Activated CD8-positive, alpha-beta memory T cell treated with anti-CD3 and anti-CD28 coated beads for 24 hours (primary cell): ENCODE measurements around the gene TLE2.

Source experiments
- DNase-seq: peaks from one replicate; pipeline ENCODE4 v3.0.0-alpha.2; 2020

TLE2 gene

DNA sequence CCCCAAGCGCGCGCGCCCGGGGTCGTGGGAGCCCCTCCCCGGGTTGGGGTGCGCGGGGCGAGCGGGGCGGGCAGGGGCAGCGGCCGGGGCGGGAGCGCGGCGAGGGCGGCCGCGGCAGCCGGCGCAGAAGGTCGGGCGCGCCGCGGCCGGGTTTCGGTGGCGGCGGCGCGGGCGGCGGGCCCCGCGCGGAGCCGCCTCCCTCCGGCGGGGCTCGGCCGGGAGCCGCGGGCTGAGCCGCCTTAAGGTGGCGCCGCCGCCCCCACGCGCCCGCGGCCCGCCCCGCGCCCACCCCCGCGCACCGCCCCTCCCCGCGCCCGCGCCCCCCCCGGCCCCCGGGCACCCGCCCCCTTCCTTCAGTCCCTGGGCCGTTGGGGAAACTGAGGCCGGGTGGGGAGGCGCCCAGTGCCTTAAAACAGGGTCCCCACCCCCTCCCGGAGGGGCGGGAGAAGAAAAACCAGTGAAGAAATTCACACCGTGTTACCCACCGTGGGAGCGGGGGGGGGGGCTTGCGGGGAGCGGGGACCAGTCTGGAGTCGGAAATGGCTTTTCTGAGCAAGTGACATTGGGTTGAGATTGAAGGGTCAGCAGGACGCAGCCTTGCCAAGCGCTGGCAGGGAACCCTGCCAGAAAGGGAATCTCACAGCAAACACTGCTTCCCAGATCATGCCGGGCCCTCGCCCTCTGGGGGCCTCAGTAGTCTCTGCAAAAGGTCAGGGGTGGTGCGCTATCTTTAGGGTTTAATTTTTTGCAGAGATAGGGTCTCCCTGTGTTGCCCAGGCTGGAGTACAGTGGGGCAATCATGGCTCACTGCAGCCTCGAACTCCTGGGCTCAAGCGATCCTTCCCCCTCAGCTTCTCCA lies at the start of gene TLE2:
TLE2 (minus strand) TSS at position 216 of the 859 bp plus-strand sequence. CDS start 376 bp downstream, outside the sequence.
- no peak for DNase-seq

DNA sequence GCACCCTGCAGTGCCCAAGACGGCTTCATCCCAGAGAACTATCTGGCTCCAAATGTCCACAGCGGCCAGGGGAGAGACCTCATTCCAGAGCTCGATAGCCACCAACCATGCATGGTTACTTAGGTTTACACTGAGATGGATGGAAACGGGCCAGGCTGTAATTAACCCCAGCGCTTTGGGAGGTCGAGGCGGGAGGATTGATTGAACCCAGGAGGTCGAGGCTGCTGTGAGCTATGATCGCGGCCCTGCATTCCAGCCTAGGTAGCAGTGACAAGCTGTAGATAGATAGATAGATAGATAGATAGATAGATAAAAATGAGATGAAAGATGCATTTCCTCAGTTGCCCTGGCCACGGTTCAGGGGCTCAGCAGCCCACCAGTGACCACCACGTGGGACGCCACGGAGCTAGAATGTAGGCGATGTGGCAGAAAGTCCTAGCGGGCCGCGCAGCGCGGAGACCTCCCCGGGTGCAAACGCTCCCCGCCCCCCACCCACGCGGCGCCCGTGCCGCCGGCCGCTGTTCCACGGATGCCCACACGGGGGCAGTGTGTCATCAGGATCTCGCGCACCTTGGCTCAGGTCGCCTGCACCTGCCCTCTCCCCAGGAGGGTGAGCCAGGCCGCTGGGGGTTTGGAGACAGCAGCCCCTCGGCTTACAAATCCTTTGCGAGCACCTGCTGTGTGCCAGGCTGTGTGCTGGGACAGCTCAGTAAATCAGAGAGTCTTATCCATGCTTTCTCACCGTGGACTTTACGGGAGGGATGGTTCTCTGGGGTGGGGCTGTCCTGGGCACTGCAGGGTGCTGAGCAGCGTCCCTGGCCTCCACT lies 46.7 kb upstream of the TLE2 start:
- DNase-seq = peak; percentile 96

DNA sequence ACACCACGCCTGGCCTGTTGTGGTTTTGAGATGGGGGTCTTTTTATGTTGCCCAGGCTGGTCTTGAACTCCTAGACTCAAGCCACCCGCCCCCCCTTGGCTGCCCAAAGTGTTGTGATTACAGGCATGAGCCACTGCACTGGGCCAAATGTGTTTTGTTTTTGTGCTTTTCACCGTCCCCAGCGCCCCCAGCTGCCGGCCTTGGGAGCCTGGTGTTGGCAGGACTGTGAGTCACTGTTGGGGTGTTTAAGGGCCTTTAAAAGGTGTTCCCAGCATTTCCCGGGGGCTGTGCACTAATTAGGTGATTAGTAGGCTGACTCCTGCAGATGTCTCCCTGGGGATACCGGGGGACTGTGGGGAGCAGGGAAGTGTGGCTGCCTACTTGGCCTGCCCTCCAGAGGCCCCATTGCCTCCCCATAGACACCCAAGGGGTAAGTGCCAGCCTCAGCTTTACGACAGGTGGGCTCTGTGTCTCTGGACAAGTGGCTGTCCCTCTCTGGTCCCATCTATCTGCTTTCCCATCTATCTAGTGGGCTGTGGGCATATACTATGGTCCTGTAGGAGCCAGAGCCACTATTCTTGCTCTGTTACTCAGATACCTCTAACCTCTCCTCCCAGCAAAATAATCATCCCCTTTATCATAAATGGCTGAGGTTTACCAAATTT lies 45.0 kb upstream of the TLE2 start:
- no peak for DNase-seq

DNA sequence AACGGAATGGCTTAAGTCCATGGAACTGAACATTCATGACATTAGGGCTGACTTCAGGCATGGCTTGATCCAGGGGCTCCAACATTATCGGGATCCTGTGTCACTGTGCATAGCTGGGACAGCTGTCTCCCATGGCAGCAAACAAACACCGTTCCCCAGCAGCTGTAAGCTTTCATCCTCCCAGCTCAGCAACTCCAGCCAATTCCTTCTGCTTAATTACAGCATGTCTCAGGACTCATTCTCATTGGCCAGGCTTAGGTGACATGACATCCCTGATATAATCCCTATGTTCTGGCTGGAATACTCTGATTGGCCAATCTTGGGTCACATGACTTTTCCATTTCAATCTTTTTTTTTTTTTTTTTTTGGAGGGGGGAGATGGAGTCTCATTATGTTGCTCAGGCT lies 44.1 kb upstream of the TLE2 start:
- DNase-seq = no peak

DNA sequence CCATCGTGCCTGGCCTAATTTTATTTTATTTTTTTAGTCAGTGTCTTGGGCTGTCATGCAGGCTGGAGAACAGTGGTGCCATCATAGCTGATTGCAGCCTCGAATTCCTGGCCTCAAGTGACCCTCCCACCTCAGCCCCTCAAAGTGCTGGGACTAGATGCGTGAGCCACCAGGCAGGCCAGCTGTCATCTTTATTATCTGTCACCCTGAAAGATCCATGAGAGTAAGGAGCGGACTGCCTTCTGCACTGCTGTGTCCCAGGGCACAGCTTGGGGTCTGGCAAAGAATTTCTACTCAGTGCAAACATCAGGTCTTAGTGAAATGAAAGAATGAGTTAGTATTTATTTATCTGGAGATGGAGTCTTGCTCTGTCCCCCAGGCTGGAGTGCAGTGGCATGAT lies 42.7 kb upstream of the TLE2 start:
- no peak for DNase-seq

DNA sequence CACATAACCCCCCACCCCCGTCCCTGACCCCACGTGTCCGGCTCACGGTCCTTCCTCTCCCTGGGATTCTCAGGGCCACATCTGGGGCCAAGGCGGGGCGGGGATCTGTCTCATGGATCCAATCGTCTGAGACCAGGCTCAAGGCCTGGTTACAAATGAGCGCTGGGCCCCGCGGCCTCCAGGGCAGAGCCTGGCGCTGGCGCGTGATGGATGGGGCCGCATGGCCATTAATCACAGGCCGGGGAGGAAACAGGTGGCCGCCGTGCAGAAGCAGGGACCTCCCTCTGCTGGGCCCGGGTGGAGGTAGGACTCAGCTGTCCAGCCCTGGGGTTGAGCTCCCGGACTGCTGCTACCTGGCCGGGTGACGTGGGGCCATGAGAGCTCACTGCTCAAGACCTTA lies 39.0 kb upstream of the TLE2 start:
- no peak for DNase-seq

DNA sequence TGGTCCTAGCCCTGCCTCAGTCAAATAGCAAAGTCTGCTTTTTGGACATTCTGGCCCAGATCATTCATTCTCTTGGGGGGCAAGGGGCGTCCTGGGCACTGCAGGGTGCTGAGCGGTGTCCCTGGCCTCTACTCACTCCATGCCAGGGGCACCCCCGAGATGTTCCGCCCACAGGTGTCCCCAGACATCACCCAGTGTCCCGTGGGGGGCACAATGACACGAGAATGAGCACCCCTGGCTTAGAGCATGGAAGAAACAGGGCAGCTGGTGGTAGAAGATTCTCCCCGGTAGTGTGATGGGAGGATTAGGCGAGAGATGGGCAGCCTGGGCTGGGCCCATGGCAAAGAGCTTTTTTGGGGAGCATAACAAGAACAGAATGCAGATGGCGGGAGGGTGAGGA lies 38.5 kb upstream of the TLE2 start:
- no peak for DNase-seq

DNA sequence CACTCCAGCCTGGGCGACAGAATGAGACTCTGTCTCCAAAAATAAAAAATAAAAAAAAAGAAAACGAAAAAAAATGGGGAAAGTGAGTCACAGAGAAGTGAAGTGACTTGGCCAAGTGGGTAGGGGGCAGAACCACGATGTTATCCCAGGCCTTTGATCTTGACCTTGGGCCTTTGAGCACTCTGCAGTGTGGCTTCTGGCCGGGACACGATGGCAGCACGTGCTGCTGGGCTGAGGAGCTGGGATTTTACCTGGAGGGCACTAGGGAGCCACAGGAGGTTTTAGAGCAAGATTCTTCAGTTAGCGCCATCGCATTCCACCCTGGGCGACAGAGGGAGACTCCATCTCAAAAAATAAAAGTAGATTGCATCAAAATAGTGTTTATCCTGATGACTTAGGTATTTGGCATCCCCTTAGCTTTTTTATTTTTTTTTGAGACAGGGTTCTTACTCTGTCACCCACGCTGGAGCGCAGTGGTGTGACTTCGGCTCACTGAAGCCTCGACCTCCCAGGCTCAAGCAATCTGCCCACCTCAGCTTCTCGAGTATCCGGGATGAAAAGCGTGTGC lies 37.5 kb upstream of the TLE2 start:
- no peak for DNase-seq

DNA sequence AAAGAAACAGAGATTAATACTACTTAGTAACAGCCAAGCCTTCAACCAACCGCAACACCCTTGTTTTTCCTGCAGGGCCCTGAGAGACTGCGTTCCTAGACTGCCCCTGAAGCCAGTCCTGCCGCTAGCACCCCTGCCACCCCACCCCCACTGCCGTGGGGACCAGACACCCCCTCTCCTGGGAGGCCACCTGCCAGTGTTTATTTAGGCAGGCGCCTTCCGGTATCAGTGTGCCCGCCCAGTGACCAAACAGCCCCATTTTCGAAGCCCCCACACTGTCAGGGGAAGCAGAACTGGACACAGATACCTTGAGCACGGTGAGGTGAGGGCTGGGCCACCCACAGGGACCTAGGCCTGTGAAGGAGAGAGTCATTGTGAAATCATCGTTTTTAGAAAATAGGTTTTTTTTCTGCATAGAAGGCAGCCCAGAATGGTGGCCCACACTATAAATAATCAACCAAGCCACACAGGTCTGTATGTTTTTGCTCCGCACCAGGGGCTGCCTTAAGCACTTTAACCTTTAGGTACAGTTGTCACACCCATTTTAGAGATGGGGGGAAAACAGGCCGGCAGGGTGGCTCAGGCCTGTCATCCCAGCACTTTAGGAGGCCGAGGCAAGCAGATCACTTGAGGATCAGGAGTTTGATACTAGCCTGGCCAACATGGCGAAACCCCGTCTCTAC lies 36.7 kb upstream of the TLE2 start:
- no peak for DNase-seq

DNA sequence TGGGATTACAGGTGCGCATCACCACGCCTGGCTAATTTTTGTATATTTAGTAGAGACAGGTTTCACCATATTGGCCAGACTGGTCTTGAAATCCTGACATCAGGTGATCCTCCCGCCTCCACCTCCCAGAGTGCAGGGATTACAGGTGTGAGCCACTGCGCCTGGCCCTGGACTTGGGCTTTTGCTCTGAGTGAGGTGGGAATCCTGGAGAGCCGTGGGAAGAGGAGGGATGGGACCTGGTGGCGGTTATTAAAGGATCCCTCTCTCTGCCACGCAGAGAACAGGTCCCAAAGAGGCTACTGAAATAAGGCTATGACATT lies 34.9 kb upstream of the TLE2 start:
- no peak for DNase-seq

DNA sequence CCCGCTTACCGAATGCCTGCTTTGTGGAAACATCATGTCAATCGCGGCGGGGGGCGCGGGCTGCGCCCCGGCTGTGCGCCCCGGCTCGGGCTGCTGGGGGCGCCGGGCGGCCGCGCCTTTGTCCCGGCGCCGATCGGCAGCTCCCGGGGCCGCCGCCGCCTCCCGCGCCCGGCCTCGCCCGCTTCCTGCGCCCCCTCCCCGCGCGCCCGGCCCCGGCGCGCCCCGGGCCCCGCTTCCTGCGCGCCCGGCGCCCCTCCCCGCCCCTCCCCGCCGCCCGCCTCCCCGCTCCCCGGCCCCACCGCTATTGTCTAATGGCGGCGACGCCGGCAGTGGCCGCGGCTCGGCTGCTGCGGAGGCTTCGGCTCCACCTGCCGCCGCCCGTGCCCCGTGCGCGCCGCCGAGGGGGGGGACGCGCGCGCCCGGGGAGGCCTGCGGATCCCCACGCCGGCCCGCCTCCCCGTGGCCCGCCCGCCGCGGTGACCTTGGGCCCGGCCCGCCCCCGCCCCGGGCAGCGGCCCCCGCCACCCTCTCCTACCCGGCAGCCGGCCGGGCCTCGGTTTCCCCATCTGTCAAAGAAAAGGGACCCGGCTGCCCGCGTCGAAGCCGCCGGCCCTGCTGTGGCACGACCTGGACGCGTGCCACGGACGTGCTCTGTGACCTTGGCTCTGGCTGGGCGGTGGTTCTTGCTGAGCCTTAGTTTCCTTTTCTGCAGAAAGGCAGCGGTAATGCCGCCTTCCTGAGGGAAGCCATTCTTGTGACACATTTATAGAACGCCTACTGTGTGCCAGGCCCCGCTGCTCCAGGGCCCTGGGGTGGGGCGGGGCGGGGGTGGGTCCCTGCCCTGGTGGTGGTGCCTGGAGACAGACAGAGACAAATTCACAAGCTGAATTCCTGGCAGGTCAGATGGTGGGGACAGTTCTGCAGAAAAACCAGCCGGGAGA lies 33.4 kb upstream of the TLE2 start, which contains the start of gene TLE5:
TLE5 (minus strand) TSS at position 331 of the 941 bp plus-strand sequence; CDS start at position 36, 295 bp downstream.
- DNase-seq = peak; percentile 88

DNA sequence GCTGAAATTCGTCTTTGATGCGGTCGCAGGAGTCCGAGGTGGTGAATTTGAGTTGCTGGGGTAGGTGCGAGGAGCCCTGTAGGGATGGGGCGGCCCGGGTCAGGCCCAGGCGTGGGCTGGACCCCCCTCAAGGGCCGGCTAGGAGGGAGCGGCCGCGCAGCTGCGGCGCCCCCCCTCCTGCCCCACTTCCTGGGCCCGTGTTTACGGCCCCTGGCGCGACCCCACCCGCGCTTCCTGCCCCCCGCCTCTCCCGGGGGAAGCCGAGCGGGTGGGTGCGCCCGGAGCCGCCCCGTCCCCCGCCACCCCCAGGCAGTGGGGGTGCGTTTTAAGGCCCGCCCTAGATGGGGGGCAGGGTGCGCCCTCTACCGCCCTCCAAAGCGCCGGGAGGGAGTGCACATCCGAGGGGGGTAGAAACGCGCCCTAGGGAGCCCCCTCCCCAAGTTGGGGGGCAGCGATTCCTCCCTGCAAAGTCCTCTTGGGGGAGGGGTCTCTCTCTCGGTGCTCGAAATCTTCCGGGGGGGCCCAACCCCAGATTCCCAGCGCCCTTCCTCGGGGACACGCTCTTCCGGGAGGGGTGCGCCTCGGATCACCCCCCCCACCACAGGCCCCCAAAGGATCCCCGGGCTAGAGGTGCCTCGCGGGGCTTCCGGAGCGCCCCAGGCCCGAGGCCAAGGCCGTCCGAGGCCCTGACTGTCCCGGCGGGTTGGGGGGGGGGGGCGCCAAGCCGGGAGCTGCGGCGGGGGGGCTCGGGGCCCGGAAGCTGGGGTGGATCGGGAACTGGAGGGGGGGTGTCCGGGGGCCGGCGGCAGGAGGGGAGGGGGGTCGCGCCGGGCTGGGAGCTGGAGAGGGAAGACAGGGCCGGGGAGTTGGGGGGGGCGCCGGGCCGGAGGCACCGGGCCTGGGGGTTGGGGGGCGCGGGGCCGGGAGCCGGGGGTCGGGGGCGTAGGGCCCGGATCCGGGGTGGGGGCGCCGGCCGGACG lies 32.4 kb upstream of the TLE2 start:
- DNase-seq = peak; percentile 82

DNA sequence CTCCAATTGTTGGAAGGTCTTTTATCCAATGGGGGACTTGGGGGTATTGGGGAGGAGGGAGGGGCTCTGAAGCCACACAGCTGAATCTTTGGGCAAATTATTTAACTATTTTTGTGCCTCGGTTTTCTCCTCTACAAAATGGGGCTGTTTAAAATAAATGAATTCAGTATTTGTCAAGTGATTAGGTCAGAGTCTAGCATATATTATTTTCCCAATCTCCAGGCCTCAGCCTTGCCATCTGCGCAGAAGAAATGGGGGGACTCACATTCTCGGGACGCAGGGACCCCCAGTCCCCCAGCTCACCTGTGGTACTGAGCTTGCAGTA lies 31.7 kb upstream of the TLE2 start:
- no peak for DNase-seq

DNA sequence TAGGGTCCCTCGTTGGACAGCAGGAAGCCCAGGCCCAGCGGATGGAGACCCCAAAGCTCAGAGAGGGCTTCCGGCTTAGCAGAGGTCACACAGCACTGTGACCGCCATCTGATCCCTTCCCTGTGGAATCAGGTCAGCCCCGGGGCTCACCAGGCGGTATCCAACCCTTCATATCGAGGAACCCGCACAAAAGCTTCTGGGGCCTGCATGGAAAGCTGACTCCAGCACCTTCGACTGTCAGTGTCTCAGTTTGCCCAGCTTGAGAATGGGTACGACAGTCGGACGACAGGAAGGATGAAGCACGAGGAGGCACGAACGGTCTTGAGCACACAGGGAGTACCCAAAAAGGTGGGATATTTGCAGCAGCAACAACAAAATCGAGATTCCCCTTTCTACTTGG lies 30.6 kb upstream of the TLE2 start:
- DNase-seq = no peak

DNA sequence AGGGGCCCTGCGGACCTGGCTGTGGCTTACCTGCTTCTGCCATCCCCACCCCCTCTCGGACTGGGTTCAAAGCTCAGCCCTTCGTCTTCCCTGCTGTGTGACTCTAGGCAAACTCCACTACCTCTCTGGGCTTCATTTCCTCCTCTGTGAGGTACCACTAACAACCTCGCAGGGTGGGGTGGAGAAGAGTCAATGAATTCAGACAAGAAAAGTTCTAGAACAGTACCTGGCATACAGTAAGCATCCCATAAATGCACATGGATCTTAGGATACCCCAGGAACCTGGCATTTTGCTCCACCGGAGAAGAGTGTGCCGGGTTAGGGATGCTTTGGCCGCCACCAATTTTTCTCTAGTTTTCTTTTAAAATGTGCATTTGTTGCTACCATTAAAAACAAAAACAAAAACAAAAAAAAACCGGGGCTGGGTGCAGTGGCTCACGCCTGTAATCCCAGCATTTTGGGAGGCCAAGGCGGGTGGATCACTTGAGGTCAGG lies 29.8 kb upstream of the TLE2 start:
- DNase-seq = no peak

DNA sequence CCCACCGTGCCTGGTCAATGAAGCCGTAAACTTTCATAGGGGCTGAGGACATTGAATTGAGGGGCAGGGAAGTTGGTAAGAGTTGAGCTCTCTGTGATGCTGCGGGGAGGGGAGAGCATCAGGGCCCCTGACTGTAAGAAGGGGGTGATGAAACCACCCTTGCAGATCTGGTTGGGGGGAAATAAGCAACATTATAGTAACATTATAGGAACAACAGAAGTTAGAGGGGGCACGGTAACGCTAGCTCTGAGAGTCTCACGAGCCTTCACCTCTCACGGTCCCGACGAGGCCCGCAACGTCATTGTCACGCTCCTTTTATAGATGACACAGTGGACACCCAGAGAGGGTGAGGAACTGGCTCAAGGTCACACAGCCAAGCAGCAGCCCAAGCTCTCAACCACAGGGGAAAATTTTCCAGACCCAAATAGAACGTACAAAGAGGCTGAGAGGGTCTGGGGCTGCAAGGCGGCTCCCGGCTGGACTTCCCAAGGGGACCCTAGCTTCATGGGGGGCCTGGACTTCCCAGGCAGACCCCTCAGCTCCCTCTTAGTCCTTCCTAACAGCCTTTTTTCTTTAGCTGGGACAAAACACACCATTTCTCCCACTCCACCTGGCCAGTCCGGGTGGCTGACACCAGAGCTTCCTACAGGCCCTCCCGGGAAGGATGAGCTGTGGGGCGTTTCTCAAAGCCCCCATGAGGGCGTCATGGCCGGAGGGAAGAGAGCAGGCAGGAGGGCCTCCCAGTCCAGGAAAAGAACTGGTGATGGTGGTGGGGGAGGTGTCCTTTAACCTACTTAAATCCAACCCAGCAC lies 29.1 kb upstream of the TLE2 start:
- DNase-seq = no peak

DNA sequence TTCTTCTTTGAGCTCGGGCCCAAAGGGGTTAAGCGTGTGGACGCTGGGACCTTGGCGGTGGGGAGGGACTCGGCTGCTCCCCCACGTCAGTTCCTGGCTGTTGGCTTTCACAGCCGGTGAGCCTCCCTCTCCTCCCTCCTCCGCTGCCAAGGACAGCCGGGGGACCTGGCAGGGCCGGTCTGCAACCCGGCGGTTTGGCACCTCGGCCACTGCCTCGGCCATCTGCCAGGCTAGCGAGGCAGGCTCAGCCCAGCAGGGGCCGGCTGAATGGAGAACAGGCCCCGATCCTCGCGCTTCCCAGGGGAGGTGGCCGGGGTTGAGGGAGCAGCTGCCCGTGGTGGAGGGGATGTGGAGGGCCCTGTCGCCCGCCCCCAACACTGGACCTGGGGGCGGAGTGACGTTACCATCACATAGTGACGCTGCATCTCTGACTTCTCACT lies 28.2 kb upstream of the TLE2 start:
- DNase-seq = no peak

DNA sequence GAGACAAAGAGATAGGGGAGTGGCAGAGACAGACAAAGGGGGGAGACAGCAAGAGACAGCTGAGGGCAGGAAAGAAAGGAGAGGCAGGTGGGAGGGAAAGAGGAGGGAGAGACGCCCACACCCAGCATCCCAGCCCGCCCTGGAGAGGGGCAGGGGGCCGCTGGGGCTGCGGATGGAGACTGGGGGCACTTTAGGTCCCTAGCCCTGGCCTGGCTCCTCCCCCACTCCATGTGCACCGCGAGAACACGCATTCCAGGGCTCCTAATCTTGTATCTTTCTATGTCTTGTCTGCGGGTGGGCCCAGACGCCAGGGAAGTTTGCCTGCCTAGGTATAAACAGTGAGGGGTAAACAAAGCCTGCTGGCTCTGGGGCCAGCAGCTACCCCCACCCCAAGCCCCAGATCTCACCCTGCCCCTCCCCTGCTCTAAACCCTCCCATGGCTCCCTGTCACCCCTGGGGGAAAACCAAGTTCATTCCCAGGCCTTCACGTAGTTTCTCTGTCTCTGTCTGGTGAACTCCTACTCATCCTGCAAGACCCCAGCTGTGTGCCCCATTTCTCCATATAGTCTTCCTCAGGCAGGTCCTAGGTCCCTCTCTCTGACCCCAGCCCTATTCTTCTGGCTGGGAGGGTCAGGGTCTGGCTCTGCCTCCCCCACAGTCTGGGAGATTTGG lies 27.5 kb upstream of the TLE2 start:
- no peak for DNase-seq
